NB4 (cell line): ENCODE data around the gene GGNBP2.

Experiments
- MAX ChIP-seq: IDR thresholded peaks from 2 replicates; pipeline ENCODE4 v1.6.1; 2011; ENCODE audit warnings: low read depth, low read length
- TF ChIP-seq, protein P1 (sequence below): IDR thresholded peaks from one replicate; pipeline ENCODE4 v1.5.1; 2012; ENCODE audit warnings: low read depth, low read length

- TF ChIP-seq, protein P1, sequence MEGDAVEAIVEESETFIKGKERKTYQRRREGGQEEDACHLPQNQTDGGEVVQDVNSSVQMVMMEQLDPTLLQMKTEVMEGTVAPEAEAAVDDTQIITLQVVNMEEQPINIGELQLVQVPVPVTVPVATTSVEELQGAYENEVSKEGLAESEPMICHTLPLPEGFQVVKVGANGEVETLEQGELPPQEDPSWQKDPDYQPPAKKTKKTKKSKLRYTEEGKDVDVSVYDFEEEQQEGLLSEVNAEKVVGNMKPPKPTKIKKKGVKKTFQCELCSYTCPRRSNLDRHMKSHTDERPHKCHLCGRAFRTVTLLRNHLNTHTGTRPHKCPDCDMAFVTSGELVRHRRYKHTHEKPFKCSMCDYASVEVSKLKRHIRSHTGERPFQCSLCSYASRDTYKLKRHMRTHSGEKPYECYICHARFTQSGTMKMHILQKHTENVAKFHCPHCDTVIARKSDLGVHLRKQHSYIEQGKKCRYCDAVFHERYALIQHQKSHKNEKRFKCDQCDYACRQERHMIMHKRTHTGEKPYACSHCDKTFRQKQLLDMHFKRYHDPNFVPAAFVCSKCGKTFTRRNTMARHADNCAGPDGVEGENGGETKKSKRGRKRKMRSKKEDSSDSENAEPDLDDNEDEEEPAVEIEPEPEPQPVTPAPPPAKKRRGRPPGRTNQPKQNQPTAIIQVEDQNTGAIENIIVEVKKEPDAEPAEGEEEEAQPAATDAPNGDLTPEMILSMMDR, result no peak
- TF ChIP-seq MAX, result no peak
Observed at GRCh38 chr17:36631022-36631421, 86.3 kb downstream of the GGNBP2 start.
